GM12892 (cell line): ENCODE results near the gene BLCAP.

Source experiments
- POLR2A ChIP-seq: IDR thresholded peaks from 2 replicates; pipeline ENCODE4 v1.6.1; 2011; ENCODE audit warnings: low read depth, low read length, control low read depth
- POLR2AphosphoS5 ChIP-seq: IDR thresholded peaks from 2 replicates; pipeline ENCODE4 v1.6.1; 2011; ENCODE audit warnings: low read depth, low read length, control low read depth
- TAF1 ChIP-seq: IDR thresholded peaks from 2 replicates; pipeline ENCODE4 v1.6.1; 2011; ENCODE audit warnings: low read depth, mild to moderate bottlenecking, control low read depth, low read length, borderline replicate concordance

- TF ChIP-seq POLR2A (no peak), POLR2AphosphoS5 (no peak), TAF1 (no peak)
Observed at GRCh38 chr20:37518059-37518458, 9.6 kb downstream of the BLCAP start.
